K562 (cell line): ENCODE results near the gene B4GALNT2. TPM values are rescaled to one million over a fixed set of nuclear protein-coding genes. Genes with fewer than 3 reads are reported as not detected.

Source experiments
- ARID2 ChIP-seq: fragments of 450-650 bp; IDR thresholded peaks from 2 replicates; pipeline ENCODE4 v1.6.1; 2017; ENCODE audit warnings: antibody characterized with exemption, mild to moderate bottlenecking
- ATF4 ChIP-seq: fragments of 450-650 bp; formaldehyde crosslinking; IDR thresholded peaks from 2 replicates; pipeline ENCODE4 v1.4.0; 2022; ENCODE audit warnings: mild to moderate bottlenecking, moderate library complexity
- BRCA1 ChIP-seq, 2 experiments: fragments of 450-650 bp in 1 of 2; sonication (generic) in 1 of 2; formaldehyde crosslinking in 1 of 2; IDR thresholded peaks; 2 replicates each; pipeline versions ENCODE4 v1.5.0 to v1.6.1; 2017 to 2020; ENCODE audit warnings: mild to moderate bottlenecking in 1 of 2, missing genetic modification reagents in 1 of 2
- CBX8 ChIP-seq: fragments of 200-600 bp; sonication (generic); IDR thresholded peaks from 2 replicates; pipeline ENCODE4 v1.6.1; 2012; ENCODE audit warnings: borderline replicate concordance, mixed run types, low read depth, mild to moderate bottlenecking, moderate library complexity, mixed read lengths, low read length, control low read depth, inconsistent platforms; ENCODE audit not compliant: poor library complexity, severe bottlenecking; ENCODE audit errors: extremely low read depth
- CHD4 ChIP-seq: fragments of 200-600 bp; sonication (generic); IDR thresholded peaks from 3 replicates; pipeline ENCODE4 v1.6.1; 2012; ENCODE audit warnings: low read depth, mild to moderate bottlenecking, mixed read lengths, low read length, inconsistent platforms; ENCODE audit not compliant: insufficient read depth, insufficient replicate concordance, poor library complexity, severe bottlenecking
- DIDO1 ChIP-seq: fragments of 450-650 bp; IDR thresholded peaks from 2 replicates; pipeline ENCODE4 v1.6.1; 2016; ENCODE audit warnings: low read depth, missing biosample characterization, missing genetic modification characterization
- MEF2D ChIP-seq: conservative IDR thresholded peaks from 2 replicates; pipeline ENCODE4 v1.6.1; 2016; ENCODE audit warnings: low read depth, missing genetic modification characterization, missing compliant biosample characterization
- MIER1 ChIP-seq: fragments of 450-650 bp; IDR thresholded peaks from 2 replicates; pipeline ENCODE4 v1.6.1; 2016; ENCODE audit warnings: antibody characterized with exemption, mild to moderate bottlenecking, low read depth
- MNT ChIP-seq, 2 experiments: fragments of 450-650 bp; conservative IDR thresholded peaks; 2 replicates each; pipeline ENCODE4 v1.6.1; 2017; ENCODE audit warnings: mild to moderate bottlenecking in 2 of 2, moderate library complexity in 2 of 2
- MTF1 ChIP-seq: fragments of 250-450 bp; sonication (Bioruptor Pico); IDR thresholded peaks from 2 replicates; pipeline ENCODE4 v1.9.0; 2021; ENCODE audit warnings: moderate library complexity, mild to moderate bottlenecking, inconsistent platforms, borderline replicate concordance
- NR1H2 ChIP-seq: sonication (generic); formaldehyde crosslinking; IDR thresholded peaks from 2 replicates; pipeline ENCODE4 v1.4.0; 2020; ENCODE audit warnings: mild to moderate bottlenecking, missing genetic modification reagents
- SFPQ ChIP-seq: fragments of 200-400 bp; formaldehyde crosslinking; IDR thresholded peaks from 2 replicates; pipeline ENCODE4 v1.6.1; 2017; ENCODE audit warnings: mild to moderate bottlenecking, low read depth, low read length, moderate library complexity
- SMARCA4 ChIP-seq: fragments of 450-650 bp; IDR thresholded peaks from 2 replicates; pipeline ENCODE4 v1.6.1; 2016
- VEZF1 ChIP-seq: fragments of 200-800 bp; sonication (Bioruptor generic); IDR thresholded peaks from 2 replicates; pipeline ENCODE4 v1.6.1; 2017; ENCODE audit warnings: missing genetic modification characterization, missing compliant biosample characterization
- ZKSCAN8 ChIP-seq: fragments of 200-800 bp; sonication (Bioruptor generic); IDR thresholded peaks from 2 replicates; pipeline ENCODE4 v1.6.1; 2016; ENCODE audit warnings: missing genetic modification characterization, missing compliant biosample characterization
- polyA plus RNA-seq, 8 experiments: library from polyadenylated mRNA; depleted of rRNA in 4 of 8; stranded (reverse) in 5 of 8; unstranded in 3 of 8; fragments of >200 nt; fragmentation: Nextera tagmentation in 2 of 8; fragmentation: Illumina TruSeq in 1 of 8; extraction: Ambion mirVana in 2 of 8; extraction: Trizol in 1 of 8; gene quantifications; 2 replicates each; pipeline versions ENCODE4 v1.2.1 to v1.2.3, GENCODE V29; 2011 to 2014; ENCODE audit warnings: inconsistent platforms in 1 of 8, missing spikeins in 1 of 8
- total RNA-seq, 7 experiments: library from RNA; depleted of rRNA in 6 of 7; stranded (reverse); fragments of >200 nt in 6 of 7; fragmentation: Illumina TruSeq in 2 of 7; extraction: Trizol in 2 of 7; gene quantifications; 2 replicates each; pipeline versions ENCODE4 v1.2.1 to v1.2.3, GENCODE V29; 2011 to 2021; ENCODE audit warnings: low replicate concordance in 1 of 7

Gene B4GALNT2
- total and polyA plus RNA-seq, 9 of the 15 experiments (the other 6 are each of a cell fraction or from before 2014, with no cell fraction given), result not detected

GRCh38 chr17:49193513-49194296 is 61.1 kb downstream of the B4GALNT2 start (continued):
- TF ChIP-seq MIER1, result peak; percentile 86
- TF ChIP-seq NR1H2 (CRISPR knock-in tag), result no peak
- TF ChIP-seq MEF2D (tag), result no peak
- TF ChIP-seq MNT (conservative IDR thresholded peaks at IDR 0.05), result peak; percentile 40 to 65; a peak in 3 of 4 replicates
- TF ChIP-seq BRCA1 (IDR thresholded peaks at IDR 0.05), result no peak
- TF ChIP-seq BRCA1 (CRISPR knock-in tag; IDR thresholded peaks at IDR 0.05), result no peak
- no peak for TF ChIP-seq CHD4
- no peak for TF ChIP-seq SFPQ
- TF ChIP-seq VEZF1 (CRISPR knock-in tag), result peak; percentile 53
- TF ChIP-seq ATF4 (CRISPR knock-in tag), result no peak
- peak; percentile 64; the same call in 1 of the 2 replicates for TF ChIP-seq ARID2
- peak; percentile 61; the same call in 1 of the 2 replicates for TF ChIP-seq SMARCA4
- no peak for TF ChIP-seq CBX8
- TF ChIP-seq DIDO1, result no peak
- TF ChIP-seq ZKSCAN8 (CRISPR knock-in tag), result no peak
- no peak for TF ChIP-seq MTF1 (CRISPR knock-in tag)
